CD4-positive, alpha-beta T cell treated with Interleukin-15 for 1 hour (primary cell): Measurements from ENCODE around the gene FAM193A.
A peak's percentile ranks its signal among the peaks of the same experiment; 100 is the strongest.
"Not testable (repeated sequence)": the region's sequence is repeated elsewhere in the genome, so short reads cannot be mapped to it uniquely, and the experiment has no call there.

Experiments
- DNase-seq: peaks from one replicate; pipeline ENCODE4 v3.0.0-alpha.2; 2020

FAM193A gene

DNA sequence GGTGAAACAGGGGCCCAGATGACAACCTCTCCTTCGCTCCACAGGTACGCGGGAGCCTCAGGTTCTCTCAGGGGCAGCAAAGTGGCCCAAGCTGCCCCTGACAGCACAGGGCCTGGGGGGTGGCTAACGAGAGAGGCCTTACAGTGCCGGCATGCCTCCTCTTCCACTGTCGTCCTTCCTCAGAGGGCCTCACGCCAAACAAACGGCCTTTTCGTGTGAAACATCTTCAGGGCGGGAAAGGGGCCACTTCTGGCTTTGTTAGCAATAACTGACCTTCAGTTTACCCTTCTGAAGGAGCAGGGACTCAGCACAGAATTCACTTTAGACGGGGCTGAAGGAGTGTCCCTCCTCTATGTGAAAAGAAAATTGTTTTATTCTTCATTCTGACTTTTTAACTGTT, 21.5 kb upstream of the FAM193A start:
- DNase-seq: not testable (repeated sequence)

- no peak for DNase-seq
Measured at GRCh38 chr4:2515830-2516550, 20.5 kb upstream of the FAM193A start.

- no peak for DNase-seq
Measured at GRCh38 chr4:2516635-2517034, 19.8 kb upstream of the FAM193A start.

- no peak for DNase-seq
Measured at GRCh38 chr4:2526559-2526958, 9.9 kb upstream of the FAM193A start.

- DNase-seq: no peak
Measured at GRCh38 chr4:2534904-2535375, 1.5 kb upstream of the FAM193A start.

- peak; percentile 63 for DNase-seq
Measured at GRCh38 chr4:2535376-2536192, 863 bp upstream of the FAM193A start.

DNA sequence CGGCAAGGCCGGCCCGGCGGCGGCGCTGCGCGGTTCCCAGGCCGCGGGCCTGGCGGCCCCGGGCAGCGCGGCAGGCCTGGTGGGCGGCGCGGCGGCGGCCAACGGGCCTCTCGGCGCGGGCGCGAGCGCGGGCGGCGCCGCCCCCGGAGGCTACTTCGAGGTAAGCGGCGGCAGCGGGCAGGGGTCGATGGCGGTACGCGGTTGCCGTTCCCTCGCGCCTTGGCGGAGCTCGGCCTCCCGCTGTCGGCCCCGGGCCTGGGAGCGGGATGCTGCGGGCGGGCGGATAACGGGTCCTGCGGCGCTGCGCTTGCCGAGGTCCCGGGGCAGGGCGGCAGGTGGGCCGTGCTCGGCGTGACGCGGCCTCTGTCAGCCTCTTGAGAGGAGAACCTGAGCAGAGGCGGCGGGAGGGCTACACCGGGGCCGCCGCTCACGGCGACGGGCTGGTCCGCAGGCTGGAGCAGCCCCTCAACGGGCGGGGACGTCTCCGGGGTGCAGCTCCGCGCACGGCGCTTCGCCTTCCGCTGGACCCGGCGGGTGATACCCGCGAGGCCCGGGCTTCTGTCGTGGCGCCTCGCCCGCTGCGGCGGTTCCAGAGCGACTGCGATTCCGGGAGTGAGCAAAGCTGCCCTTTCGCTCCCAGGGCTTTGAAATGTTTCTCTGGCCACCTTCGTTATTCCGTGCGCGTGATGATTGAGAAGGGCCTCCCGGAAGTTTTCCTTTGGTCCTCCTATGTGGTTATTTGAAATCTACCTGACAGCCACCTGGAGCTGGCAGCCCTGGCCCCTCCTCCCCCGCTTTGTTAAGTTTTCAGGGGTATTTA, 774 bp downstream of the FAM193A start:
- DNase-seq: peak; percentile 53

GRCh38 chr4:2543580-2544191, 7.2 kb downstream of the FAM193A start:
- not testable (repeated sequence) for DNase-seq

DNA sequence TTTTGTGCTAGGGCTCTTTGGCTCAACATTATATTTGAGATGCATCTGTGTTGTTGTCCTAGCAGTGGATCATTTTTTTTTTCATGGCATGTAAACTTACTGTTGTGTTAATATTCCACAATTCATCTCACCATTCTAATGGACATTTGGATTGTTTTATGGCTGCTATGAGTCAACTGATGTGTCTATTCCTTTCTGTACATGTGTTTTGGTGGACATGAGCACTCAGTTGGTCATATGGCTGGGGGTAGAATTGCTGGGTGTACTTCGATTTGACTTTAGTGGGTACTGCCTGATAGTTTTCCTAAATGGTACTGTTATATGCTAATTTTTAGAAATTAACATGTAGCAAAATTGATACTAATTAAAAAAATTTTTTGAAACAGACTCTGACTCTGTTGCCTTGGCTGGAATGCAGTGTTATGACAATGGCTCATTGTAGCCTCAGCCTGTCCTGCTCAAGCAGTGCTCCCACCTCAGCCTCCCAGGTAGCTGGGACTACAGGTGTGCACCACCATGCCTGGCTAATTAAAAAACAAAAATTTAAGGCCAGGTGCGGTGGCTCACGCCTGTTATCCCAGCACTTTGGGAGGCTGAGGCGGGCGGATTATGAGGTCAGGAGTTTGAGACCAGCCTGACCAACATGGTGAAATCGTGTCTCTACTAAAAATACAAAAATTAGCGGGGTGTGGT, 9.0 kb downstream of the FAM193A start:
- DNase-seq: no peak

- DNase-seq: no peak
Measured at GRCh38 chr4:2546286-2546823, 9.9 kb downstream of the FAM193A start.

DNA sequence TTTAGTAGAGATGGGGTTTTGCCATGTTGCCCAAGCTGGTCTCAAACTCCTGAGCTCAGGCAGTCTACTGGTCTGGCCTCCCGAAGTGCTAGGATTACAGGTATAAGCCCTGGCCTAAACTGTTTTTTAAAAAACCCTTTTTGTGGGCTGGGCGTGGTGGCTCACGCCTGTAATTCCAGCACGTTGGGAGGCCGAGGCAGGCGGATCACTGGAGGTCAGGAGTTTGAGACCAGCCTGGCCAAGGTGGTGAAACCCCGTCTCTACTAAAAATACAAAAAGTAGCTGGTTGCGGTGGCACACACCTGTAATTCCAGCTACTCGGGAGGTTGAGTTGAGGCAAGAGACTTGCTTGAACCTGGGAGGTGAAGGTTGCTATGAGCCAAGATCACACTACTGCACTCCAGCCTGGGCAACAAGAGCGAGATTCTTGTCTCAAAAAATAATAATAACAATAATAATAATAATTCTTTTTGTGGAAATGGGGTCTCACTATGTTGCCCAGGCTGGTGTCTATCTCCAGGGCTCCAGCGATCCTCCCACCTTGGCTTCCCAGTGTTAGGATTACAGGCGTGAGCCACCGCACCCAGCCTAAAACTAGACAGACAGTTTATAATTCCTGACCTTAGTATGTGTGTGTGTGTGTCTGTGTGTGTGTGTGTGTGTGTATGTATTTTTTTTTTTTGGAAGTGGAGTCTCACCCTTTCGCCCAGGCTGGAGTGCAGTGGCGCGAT, 10.7 kb downstream of the FAM193A start:
- DNase-seq: not testable (repeated sequence)

GRCh38 chr4:2551118-2551517, 14.7 kb downstream of the FAM193A start:
- no peak for DNase-seq

GRCh38 chr4:2552806-2553205, 16.4 kb downstream of the FAM193A start:
- no peak for DNase-seq

DNA sequence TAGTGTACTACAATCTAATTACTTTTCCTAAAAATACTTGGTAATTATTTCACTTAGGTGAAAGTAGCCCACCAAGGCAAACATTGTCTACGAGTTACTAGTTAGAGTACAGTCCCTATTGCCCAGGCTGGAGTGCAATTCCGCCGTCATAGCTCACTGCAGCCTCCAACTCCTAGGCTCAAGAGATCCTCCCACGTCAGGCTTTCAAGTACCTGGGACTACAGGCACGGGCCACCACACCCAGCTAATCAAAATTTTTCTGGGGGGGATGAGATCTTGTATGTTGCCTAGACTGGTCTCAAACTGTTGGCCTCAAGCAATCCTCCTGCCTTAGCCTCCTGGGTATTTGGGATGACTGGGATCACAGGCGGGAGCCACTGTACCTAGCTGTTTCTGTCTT, 21.9 kb downstream of the FAM193A start:
- no peak for DNase-seq

DNA sequence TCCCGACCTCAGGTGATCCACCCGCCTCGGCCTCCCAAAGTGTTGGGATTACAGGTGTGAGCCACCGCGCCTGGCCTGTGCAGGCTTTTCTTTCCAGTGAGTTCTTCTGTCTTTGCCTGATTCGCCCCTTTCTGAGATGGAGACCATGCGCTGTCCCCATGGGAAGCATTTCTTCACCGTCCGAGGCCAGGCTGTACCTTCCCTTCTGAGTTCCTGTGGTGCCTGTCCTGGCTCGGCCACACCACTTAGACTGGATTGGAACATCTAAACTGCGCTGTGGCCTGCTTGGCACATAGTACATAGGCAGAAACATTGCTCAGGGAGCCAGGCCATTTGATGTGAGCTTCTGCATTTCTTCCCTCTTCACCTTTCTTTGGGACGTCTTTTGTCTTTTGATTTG, 23.7 kb downstream of the FAM193A start:
- no peak for DNase-seq

DNA sequence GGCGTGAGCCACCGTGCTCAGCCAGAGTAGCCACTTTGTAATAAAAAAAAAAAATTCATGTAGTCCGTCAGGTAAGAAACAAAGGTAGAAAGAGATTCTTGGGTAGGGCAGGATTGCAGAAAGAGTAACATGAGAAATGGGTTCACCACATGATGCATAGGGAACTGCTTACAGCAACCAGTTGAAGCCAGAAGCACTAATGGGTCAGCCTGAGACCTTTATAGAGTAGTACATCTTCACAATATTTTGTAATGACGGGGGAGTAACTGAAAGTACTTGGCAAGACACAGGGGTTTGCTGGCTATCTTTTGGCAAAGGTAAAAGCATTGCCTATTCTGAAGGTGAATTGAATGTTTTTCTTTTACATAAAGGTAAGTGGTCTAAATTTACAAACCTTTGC, 29.1 kb downstream of the FAM193A start:
- no peak for DNase-seq

DNA sequence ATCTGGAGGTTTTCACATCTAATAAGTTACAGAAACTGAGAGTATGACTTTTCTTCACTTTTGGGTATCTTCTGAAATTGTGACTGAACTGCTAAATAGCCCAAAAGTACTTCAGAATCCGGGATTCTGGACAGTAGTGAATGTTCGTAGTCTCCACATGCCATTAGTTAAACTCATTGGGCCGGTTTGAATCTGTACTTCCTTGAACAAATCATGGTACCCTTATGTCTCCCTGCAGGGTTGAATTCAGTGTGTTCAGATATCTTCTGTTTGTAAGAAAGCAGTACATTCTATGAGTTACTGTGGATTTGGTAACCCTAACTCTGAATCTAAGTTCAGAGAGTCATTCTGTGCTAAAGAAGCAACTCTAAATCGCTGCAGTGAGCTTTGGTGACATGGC, 33.6 kb downstream of the FAM193A start:
- no peak for DNase-seq

DNA sequence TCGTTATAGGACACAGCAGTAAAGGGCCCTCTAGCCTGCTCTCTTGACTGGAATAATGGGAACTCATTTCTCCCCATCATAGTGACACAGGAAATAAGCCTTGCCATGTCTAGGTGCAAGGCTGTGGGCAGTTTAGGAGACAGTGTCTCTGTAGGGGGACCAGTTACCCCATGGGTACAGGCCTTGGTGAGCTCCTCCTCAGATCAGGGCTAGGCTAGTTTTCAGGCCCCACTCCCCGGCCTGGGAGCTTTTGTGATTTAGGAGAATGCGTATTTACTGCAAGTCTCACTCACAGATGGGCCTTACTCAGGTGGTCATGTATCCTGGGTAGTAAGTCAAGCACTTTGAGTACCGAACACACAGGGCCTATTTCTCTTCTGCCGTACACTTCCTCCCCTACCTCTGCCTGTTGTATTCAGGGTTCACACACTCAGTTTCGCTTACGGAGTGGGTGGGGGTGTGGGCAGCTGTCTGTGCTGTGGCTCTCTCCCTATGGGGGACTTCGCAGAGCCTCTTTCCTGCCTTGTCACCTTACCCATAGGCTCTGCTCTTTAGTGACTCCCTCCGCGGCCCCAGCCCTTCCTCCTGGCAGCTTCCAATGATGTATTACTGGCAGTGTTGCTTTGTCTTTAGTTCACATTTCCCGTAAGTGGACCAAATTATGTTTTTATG, 34.2 kb downstream of the FAM193A start:
- DNase-seq: peak; percentile 50

GRCh38 chr4:2572076-2572475, 35.6 kb downstream of the FAM193A start:
- no peak for DNase-seq

GRCh38 chr4:2572866-2573265, 36.4 kb downstream of the FAM193A start:
- no peak for DNase-seq

GRCh38 chr4:2574009-2574408, 37.6 kb downstream of the FAM193A start:
- DNase-seq: no peak
